ENCODE measurements around the gene BOLA1.
"Not testable (repeated sequence)": the region's sequence is repeated elsewhere in the genome, so short reads cannot be mapped to it uniquely, and the experiment has no call there.

The BOLA1 gene

DNA sequence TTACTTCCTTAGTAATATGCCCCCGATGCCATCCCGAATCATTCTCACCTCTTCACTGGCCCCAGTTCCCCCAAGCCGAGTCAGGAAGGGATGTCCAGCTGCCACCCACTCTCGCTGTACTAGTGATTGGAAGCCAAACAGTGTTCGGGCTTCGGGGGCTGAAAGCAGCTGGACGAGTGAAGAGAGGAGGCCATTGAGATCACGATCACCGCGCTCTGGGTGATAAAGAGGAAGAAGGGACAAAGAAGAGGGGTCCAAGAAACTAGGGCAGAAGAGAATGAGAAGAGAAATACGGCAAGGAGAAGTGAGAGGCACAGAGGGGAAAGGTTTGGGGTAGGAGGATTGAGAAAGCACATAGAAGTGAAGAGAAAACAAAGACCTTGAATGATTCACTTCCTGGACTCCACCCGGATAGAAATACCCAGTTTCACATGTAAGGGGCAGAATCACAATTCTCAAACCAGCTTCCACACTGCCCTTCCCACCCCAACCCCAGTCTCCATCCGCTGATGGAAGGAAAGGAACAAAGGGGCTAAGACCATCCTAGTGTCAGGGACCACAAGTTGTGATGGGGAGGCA, 31.9 kb downstream of the BOLA1 start:
- DNase-seq (ENCODE audit: low read depth), result no peak

DNA sequence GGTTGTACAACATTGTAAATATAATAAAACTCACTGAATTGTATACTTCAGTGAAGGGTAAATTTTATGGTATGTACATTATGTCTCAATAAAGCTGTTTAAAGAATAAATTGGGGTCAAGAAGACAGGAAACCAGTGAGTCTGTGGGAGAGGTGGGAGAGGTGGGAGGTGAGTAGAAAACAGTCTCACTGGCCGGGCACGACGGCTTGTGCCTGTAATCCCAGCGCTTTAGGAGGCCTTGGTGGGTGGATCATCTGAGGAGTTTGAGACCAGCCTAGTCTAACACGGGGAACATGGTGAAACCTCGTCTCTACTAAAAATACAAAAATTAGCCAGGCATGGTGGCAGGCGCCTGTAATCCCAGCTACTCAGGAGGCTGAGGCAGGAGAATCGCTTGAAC, 33.1 kb downstream of the BOLA1 start:
- DNase-seq (ENCODE audit: low read depth), result no peak

DNA sequence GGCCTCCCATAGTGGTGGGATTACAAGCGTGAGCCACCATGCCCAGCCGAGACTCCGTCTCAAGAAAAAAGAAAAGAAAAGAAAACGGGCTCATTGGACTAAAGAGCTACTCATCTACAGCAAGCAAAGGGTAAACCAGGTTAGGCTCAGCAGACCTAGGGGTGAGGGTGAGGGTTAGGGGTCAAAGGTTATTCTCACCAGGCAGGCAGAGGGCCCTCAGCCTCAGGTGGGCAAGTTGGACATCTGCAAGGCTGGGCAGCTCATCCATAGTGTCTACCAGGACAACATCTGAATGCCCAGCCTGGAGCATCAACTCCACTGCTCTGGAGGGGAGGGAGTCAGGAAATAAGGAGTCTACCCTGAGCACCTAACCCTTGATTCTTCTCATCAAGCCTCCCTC, 33.8 kb downstream of the BOLA1 start:
- no peak for DNase-seq (ENCODE audit: low read depth)

DNA sequence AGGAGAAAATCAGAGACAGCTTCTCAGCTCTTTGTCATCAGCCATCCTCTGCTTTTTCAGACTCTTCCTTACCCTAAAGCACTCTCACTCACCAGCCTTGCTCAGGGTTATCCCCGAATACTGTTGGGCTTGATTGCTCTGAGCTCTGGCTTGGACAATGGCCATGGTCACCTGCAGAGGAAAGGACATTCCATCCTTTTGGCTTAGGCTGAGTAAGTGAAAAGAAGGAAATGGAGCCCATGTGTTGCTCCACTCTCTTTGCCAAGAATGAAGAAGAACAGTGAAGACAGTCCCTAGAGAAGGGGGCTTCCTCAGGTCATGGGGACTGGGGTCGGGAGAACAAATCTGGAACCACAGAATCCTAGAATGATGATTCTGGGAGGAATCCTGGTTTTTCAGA, 35.0 kb downstream of the BOLA1 start:
- DNase-seq (ENCODE audit: low read depth), result no peak

DNA sequence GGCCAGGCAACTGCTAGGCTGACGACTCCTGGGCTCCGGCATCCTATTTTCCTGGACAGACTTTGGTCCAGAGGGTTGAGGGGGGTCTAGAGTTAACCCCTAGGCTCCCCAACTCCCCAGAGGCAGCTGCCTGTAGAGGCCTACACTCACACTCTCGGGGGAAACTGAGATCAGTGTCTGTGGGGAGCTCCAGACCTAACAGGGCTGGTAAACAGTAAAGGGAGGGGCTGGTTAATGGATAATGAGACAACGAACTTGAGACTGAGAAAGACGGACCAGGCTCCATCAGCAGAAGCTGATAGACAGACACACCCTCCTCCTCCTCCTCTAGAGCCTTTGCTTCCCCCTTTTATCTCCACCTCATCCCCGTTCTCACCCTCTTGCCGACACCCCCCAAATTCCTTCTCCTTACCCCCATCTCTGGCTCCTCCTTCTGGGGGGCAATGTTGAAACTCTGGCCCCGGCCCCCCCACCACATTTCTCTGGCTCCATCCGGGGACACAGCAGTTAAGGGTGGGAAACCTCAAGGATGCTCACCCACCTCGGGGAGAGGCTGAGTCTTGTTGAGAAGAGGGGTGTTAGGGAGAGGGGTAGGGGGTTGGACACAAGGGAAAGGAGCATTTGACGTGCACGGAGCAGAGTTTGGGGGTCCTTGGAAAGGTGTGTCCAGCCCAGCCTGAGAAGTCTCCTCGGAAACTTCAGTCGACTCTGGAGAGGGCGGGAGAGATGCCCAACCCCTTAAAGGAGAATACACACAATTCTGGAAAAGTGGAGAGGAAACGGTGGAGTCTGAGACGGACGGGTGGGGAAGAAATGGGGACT, 37.0 kb downstream of the BOLA1 start, which contains the start of gene MTMR11:
TSS of gene MTMR11 (minus strand) at position 710 of the 822 bp plus-strand sequence. CDS start at position 478, 232 bp downstream.
- DNase-seq (ENCODE audit: low read depth), result no peak

DNA sequence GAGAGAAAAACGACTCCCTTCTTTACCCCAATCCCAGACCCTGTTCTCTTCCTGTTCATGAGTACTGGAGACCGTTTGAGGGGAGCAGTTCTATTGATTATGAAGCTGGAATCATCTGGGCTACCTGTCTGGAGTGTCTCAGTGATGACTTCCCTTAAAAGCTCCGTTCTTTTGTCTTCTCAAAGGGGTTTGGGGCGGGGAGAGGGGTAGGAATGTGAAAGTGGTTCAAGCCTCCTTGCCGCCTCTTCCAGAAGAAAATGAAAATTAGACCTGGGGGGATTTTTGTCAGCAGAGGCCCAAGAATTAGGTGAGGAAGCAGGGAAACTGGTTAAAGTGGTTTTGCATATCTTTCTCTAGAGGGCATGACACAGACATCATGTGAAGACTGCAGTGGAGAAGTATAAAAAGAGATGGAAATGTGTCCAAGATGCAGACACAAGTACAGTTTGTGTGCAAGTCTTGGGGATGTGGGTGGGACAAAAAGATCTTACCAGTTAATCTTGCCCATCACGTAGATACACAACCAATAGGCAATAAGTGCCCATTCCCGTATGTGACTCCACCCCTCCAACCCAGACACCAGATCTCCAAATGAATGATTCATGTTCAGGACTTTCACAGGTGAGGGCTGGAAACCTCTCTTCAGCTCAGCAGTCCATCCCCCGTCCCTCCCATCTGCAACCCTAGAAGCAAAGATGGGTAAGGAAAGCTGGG, 37.8 kb downstream of the BOLA1 start:
- peak; percentile 48 for DNase-seq (ENCODE audit: low read depth)

DNA sequence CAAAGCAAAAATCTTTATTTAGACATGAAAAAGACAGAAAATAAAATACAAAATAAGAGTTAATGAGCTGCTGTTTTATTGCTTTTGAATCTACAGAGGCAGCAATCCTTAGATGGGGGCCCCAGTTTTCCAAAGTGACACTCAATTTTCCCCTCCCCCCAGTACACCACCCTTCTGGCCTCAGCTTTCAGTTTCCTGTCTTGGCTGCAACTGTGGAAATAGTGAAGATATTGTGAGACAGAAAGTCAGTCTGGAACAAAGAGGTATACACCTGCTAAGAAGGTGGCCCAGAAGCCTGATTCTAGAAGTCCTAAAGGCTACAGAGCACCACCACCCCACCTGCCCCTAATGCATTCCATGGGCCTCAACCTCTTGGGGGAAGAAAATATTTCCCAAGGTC, 38.4 kb downstream of the BOLA1 start:
- no peak for DNase-seq (ENCODE audit: low read depth)

DNA sequence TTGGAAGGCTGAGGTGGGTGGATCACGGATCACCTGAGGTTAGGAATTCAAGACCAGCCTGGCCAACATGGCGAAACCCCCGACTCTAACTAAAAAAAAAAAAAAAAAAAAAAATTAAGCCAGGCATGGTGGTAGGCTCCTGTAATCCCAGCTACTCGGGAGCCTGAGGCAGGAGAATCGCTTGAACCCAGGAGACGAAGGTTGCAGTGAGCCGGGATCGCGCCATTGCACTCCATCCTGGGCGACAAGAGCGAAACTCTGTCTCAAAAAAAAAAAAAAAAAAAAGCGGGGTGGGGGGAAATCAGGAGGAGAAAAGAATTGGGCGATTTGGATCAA, 39.3 kb downstream of the BOLA1 start:
- DNase-seq (ENCODE audit: low read depth), result not testable (repeated sequence)

DNA sequence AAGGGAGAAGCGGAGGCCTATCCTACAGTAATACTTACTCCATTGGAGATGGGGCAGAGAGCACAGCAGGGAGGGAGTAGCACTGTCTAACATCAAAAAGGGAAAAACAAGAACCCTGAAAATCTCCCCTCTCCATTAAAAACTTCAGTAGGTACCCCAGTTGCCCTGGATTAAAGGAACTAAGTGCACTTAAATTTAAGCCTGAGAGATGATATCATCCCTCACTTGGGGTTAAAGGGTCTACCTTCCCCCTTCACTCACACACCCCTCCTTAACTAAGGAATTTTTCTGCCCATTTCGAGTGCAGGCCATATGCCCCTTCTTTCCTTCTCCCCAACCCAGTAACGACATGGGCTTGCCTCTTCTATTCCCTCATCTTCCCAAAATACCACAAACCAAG, 41.1 kb downstream of the BOLA1 start:
- DNase-seq (ENCODE audit: low read depth), result no peak

DNA sequence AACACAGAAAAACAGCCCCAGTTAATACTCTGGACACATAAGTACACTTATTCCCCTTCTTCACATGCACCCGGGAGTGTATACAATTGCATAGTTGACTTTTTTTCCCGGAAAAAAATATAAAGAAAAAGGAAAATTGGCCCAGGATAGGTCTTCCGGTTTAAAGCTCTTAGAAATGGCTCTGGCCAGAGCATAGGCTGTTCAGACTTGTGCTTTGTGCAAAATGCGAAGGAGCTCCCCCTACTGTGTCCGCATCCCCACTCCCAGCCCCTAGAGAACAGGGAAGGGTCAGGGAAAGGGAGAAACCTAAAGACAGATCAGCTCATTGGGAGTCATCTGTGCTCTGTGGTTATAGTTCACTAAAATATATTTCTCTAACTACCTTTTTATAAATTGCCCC, 42.8 kb downstream of the BOLA1 start:
- no peak for DNase-seq (ENCODE audit: low read depth)

DNA sequence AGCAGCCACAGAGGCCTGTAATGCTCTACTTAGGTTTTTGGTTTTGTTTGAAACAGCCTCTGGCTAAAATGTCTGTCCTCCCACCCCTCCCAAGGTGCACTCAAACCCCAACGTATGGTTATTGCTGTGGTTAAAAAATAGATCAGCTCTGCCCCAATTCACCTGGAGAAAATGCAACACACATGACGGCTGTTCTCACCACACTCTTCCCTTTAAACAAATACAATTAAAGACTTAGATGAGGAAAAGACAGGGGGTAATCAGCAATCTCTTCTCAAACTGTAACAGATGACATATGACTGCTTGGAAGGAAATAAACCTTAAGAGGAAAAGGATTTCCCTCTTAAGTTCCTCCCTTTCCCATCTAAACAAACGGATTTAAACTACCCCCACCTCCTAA, 43.5 kb downstream of the BOLA1 start:
- no peak for DNase-seq (ENCODE audit: low read depth)

DNA sequence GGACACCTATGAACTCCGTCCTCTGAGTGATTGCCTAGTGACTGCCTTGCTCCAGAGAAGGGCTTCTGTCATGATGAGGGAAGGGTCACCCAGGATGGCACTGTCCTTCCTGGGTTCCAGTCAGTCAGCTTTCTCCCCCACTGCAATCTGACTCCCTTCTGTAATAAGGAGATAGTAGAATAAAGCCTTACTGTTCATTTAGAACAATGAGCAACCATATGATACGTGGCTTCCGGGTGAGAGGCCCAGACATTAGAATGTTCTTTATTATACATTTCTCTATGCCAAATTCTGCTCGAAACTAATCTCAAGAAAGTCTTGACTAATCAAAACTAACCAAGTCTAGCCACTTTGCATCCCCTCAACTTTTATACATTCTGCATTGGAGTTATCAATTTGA, 45.8 kb downstream of the BOLA1 start:
- DNase-seq (ENCODE audit: low read depth), result no peak

DNA sequence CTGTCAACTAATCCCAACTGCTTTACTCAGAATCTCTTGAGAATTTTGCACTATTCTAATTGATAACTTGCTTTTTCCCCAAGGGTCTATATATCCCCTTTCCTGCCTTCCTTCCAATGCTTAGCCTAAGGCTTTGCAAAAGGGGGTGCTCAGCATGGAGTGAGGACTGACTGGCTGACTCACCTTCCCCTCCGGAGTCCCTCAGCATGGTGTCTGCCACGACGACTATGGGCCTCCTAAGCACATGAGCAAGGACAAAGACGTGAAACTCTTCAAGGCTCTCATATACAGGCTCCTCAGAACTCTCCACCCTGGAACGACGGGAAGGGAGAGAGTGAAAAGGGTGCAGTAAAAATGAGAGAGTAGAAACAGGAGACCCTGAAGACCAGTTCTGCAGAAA, 50.5 kb downstream of the BOLA1 start:
- DNase-seq (ENCODE audit: low read depth), result no peak
